WTC11 (cell line): ENCODE measurements around the gene A2ML1. TPM values are rescaled to one million over a fixed set of nuclear protein-coding genes. Genes with fewer than 3 reads are reported as not detected.
A peak's percentile ranks its signal among the peaks of the same experiment; 100 is the strongest.

ENCODE experiments used
- ATAC-seq: fragments of 200-7000 bp; cut with Tn5 transposase; 2 replicates; pipeline ENCODE4 v1.10.0; 2021; ENCODE audit warnings: mild to moderate bottlenecking, moderate library complexity
- CTCF ChIA-PET: fragments of 300-600 bp; sonication (Branson Sonifier 250); formaldehyde crosslinking; loops from one replicate; lab custom pipeline; 2021; ENCODE audit warnings: antibody characterized with exemption; lab: Charles Lee
- POLR2A ChIA-PET: fragments of 350-600 bp; sonication (Branson Sonifier 250); formaldehyde crosslinking; loops from one replicate; lab custom pipeline; 2021; ENCODE audit warnings: antibody characterized with exemption; lab: Charles Lee
- DNase-seq: peaks from one replicate; pipeline ENCODE4 v3.0.0; 2021; ENCODE audit warnings: low spot score
- H3K27ac Mint-ChIP-seq: 2 replicates; pipeline ENCODE4 v1.8.0; 2021; ENCODE audit warnings: mixed read lengths
- H3K27me3 Mint-ChIP-seq: 2 replicates; pipeline ENCODE4 v1.8.0; 2021; ENCODE audit warnings: low read depth, mild to moderate bottlenecking, moderate library complexity, mixed read lengths
- H3K36me3 Mint-ChIP-seq: 2 replicates; pipeline ENCODE4 v1.8.0; 2021; ENCODE audit warnings: mixed read lengths
- H3K4me1 Mint-ChIP-seq: 2 replicates; pipeline ENCODE4 v1.8.0; 2022; ENCODE audit warnings: mixed read lengths
- H3K4me3 Mint-ChIP-seq: 2 replicates; pipeline ENCODE4 v1.8.0; 2021; ENCODE audit warnings: mild to moderate bottlenecking, moderate library complexity, mixed read lengths
- H3K9me3 Mint-ChIP-seq: 2 replicates; pipeline ENCODE4 v1.8.0; 2021; ENCODE audit warnings: mixed read lengths
- EMX1 ChIP-seq: fragments of 250-450 bp; sonication (Bioruptor Pico); IDR thresholded peaks from 2 replicates; pipeline ENCODE4 v1.8.0; 2021; ENCODE audit warnings: mild to moderate bottlenecking
- NR1H2 ChIP-seq: sonication (generic); formaldehyde crosslinking; IDR thresholded peaks from 2 replicates; pipeline ENCODE4 v1.9.0; 2021; ENCODE audit warnings: mild to moderate bottlenecking, moderate library complexity, missing genetic modification reagents
- SP1 ChIP-seq: sonication (generic); formaldehyde crosslinking; conservative IDR thresholded peaks from 2 replicates; pipeline ENCODE4 v1.8.1; 2022; ENCODE audit warnings: missing genetic modification reagents
- TEAD1 ChIP-seq: sonication (generic); formaldehyde crosslinking; IDR thresholded peaks from 2 replicates; pipeline ENCODE4 v1.8.0; 2022; ENCODE audit warnings: mild to moderate bottlenecking, missing genetic modification reagents
- ZNF416 ChIP-seq: fragments of 250-450 bp; sonication (Bioruptor Pico); IDR thresholded peaks from 2 replicates; pipeline ENCODE4 v1.9.0; 2021; ENCODE audit warnings: mild to moderate bottlenecking, inconsistent platforms
- total RNA-seq: library from RNA; stranded (reverse); gene quantifications from 3 replicates; pipeline ENCODE4 v1.2.3, GENCODE V29; 2021
- TF ChIP-seq, protein P1 (sequence below): fragments of 250-450 bp; sonication (Bioruptor Pico); IDR thresholded peaks from 2 replicates; pipeline ENCODE4 v1.9.0; 2021; ENCODE audit warnings: mild to moderate bottlenecking
- TF ChIP-seq, protein P2 (sequence below): sonication (generic); formaldehyde crosslinking; IDR thresholded peaks from 2 replicates; pipeline ENCODE4 v1.8.1; 2022; ENCODE audit warnings: mild to moderate bottlenecking, missing genetic modification reagents, moderate library complexity, borderline replicate concordance
- TF ChIP-seq, protein P3 (sequence below): sonication (generic); formaldehyde crosslinking; IDR thresholded peaks from 2 replicates; pipeline ENCODE4 v1.8.1; 2023; ENCODE audit warnings: mild to moderate bottlenecking, moderate library complexity, missing genetic modification reagents
- TF ChIP-seq, protein P4 (sequence below): fragments of 200-600 bp; IDR thresholded peaks from 2 replicates; pipeline ENCODE4 v1.8.0; 2022; ENCODE audit warnings: antibody characterized with exemption
- TF ChIP-seq, protein P5 (sequence below): sonication (generic); formaldehyde crosslinking; IDR thresholded peaks from 2 replicates; pipeline ENCODE4 v1.8.1; 2023; ENCODE audit warnings: mild to moderate bottlenecking, missing genetic modification reagents, moderate library complexity
- TF ChIP-seq, protein P6 (sequence below): sonication (generic); formaldehyde crosslinking; conservative IDR thresholded peaks from 2 replicates; pipeline ENCODE4 v1.8.1; 2022; ENCODE audit warnings: mild to moderate bottlenecking, missing genetic modification reagents
- TF ChIP-seq, protein P7 (sequence below): sonication (generic); formaldehyde crosslinking; IDR thresholded peaks from 2 replicates; pipeline ENCODE4 v1.8.0; 2022; ENCODE audit warnings: mild to moderate bottlenecking, missing genetic modification reagents

A2ML1 gene
- total RNA-seq, 1 experiment from 2014 or later = 10.5 TPM

DNA sequence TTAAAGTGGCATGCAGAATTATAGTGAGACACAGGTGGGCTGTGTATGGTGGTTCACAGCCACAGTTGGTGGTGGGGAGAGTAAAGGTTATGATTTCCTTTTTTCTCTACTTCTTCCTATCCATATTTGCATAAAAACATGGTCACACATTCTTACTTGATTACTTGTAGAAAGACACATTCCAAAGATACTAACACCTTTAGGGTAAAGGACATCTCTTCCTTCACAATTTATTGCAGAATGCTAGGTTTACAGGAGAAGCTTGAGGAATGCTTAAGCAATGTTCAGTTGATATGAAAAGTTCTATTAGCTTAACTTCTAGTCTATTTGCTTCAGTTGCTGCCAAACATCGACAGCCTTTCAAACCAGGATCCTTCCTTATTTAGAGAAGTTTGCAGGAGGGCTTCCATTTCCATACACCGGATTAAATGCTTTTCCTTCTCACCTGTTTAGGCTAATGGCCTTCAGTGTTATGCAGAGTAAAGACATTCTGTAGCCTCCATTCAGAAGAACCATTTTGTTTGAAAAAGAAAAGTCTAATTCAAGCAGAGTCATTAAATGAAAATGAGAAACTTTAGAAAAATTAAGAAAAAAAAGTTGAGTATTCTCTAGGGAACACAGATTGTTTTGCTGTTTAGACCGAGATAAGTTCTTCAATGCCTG, 89.3 kb downstream of the A2ML1 start:
- peak; percentile 31 for ATAC-seq
- TF ChIP-seq, protein P1, sequence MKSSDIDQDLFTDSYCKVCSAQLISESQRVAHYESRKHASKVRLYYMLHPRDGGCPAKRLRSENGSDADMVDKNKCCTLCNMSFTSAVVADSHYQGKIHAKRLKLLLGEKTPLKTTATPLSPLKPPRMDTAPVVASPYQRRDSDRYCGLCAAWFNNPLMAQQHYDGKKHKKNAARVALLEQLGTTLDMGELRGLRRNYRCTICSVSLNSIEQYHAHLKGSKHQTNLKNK (CRISPR knock-in tag) = peak; percentile 73; the same call in 1 of the 2 replicates
- TF ChIP-seq ZNF416 (CRISPR knock-in tag) = 0 out of 2 replicates have a peak, but pooled peaks have one; percentile 37
- TF ChIP-seq SP1 (CRISPR knock-in tag) = peak; percentile 36; the same call in 1 of the 2 replicates
- peak; percentile 63 for TF ChIP-seq TEAD1 (CRISPR knock-in tag)
- TF ChIP-seq, protein P2, sequence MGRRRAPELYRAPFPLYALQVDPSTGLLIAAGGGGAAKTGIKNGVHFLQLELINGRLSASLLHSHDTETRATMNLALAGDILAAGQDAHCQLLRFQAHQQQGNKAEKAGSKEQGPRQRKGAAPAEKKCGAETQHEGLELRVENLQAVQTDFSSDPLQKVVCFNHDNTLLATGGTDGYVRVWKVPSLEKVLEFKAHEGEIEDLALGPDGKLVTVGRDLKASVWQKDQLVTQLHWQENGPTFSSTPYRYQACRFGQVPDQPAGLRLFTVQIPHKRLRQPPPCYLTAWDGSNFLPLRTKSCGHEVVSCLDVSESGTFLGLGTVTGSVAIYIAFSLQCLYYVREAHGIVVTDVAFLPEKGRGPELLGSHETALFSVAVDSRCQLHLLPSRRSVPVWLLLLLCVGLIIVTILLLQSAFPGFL (CRISPR knock-in tag) = no peak
- H3K27ac Mint-ChIP-seq = peak overlapping the region; percentile 99
- H3K4me1 Mint-ChIP-seq = peaks cover 57% of the 10 kb centered on the region
- H3K36me3 Mint-ChIP-seq = no peaks in the 10 kb centered on the region
- H3K27me3 Mint-ChIP-seq = no peaks in the 10 kb centered on the region
- H3K9me3 Mint-ChIP-seq = no peaks in the 10 kb centered on the region
- ChIA-PET CTCF (interaction anchor here (1.0 to 4.7 kb wide), 4 partner anchors 21 to 219 kb away, joined by 3 to 28 read pairs (median 8); partner anchors contain the start of gene M6PR), POLR2A (no interaction called here)
- DNase-seq = no peak
- H3K4me3 Mint-ChIP-seq = peak overlapping the region; percentile 91

DNA sequence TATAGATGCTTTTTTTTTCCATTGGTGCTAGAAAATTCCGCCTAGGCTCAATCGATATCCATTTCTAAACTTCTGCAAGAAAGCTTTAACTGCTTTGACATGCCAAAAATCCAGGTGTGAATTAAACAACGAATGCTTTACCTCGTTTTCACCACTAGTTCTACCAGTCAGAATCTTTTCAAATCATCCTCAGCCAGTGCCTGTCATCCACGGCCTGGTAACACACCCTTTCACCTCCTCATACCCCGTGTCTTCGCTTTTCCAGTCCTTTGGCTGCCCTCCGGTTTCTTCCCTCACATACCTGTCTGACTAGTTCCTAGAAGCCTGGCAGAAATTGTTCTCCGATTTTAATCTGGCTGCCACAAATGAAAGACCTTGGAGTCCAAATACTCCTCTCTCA, 90.5 kb downstream of the A2ML1 start:
- Mint-ChIP-seq H3K27me3 (no peaks in the 10 kb centered on the region), H3K4me3 (peak overlapping the region; percentile 91), H3K4me1 (peaks cover 46% of the 10 kb centered on the region), H3K9me3 (no peaks in the 10 kb centered on the region), H3K36me3 (no peaks in the 10 kb centered on the region), H3K27ac (peak overlapping the region; percentile 99)
- peak; percentile 38 for DNase-seq
- ChIA-PET POLR2A (interaction anchor here (0.6 to 3.2 kb wide), 3 partner anchors 22 to 53 kb away, joined by 3 to 16 read pairs (median 4); partner anchors contain the start of gene M6PR), CTCF (interaction anchor here (0.6 to 4.7 kb wide), 6 partner anchors 23 to 256 kb away, joined by 3 to 28 read pairs (median 5); partner anchors contain the start of gene M6PR)
- peak; percentile 14 for ATAC-seq
- TF ChIP-seq, protein P3, sequence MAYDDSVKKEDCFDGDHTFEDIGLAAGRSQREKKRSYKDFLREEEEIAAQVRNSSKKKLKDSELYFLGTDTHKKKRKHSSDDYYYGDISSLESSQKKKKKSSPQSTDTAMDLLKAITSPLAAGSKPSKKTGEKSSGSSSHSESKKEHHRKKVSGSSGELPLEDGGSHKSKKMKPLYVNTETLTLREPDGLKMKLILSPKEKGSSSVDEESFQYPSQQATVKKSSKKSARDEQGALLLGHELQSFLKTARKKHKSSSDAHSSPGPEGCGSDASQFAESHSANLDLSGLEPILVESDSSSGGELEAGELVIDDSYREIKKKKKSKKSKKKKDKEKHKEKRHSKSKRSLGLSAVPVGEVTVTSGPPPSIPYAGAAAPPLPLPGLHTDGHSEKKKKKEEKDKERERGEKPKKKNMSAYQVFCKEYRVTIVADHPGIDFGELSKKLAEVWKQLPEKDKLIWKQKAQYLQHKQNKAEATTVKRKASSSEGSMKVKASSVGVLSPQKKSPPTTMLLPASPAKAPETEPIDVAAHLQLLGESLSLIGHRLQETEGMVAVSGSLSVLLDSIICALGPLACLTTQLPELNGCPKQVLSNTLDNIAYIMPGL (CRISPR knock-in tag) = no peak
- TF ChIP-seq, protein P4, sequence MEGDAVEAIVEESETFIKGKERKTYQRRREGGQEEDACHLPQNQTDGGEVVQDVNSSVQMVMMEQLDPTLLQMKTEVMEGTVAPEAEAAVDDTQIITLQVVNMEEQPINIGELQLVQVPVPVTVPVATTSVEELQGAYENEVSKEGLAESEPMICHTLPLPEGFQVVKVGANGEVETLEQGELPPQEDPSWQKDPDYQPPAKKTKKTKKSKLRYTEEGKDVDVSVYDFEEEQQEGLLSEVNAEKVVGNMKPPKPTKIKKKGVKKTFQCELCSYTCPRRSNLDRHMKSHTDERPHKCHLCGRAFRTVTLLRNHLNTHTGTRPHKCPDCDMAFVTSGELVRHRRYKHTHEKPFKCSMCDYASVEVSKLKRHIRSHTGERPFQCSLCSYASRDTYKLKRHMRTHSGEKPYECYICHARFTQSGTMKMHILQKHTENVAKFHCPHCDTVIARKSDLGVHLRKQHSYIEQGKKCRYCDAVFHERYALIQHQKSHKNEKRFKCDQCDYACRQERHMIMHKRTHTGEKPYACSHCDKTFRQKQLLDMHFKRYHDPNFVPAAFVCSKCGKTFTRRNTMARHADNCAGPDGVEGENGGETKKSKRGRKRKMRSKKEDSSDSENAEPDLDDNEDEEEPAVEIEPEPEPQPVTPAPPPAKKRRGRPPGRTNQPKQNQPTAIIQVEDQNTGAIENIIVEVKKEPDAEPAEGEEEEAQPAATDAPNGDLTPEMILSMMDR = peak; percentile 20; the same call in 1 of the 2 replicates

DNA sequence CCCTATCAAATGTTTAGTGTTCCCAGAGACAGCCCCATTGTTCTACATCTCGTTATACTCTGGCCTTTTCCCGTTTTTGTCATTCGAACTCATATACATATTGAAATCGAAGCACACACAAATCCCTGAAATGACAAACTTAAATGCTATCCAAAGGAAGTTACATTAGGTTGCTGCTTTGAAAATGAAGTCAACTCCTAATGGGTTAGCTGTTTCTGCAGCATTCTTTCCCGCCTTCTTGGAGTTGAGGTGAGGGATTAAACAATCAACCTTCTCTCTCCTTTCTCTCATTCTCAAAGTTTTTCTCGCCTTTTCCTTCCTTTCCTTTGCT, 91.2 kb downstream of the A2ML1 start:
- CTCF ChIA-PET = interaction anchor here (0.9 to 4.7 kb wide), 6 partner anchors 23 to 232 kb away, joined by 4 to 28 read pairs (median 8); partner anchors contain the start of gene M6PR
- no peaks in the 10 kb centered on the region for H3K9me3 Mint-ChIP-seq
- H3K27ac Mint-ChIP-seq = peak overlapping the region; percentile 99
- no peak for ATAC-seq
- TF ChIP-seq NR1H2 (CRISPR knock-in tag) (no peak), EMX1 (0 out of 2 replicates have a peak, but pooled peaks have one; percentile 62)
- TF ChIP-seq, protein P5, sequence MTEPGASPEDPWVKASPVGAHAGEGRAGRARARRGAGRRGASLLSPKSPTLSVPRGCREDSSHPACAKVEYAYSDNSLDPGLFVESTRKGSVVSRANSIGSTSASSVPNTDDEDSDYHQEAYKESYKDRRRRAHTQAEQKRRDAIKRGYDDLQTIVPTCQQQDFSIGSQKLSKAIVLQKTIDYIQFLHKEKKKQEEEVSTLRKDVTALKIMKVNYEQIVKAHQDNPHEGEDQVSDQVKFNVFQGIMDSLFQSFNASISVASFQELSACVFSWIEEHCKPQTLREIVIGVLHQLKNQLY (CRISPR knock-in tag) = no peak
- TF ChIP-seq, protein P6, sequence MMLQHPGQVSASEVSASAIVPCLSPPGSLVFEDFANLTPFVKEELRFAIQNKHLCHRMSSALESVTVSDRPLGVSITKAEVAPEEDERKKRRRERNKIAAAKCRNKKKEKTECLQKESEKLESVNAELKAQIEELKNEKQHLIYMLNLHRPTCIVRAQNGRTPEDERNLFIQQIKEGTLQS (CRISPR knock-in tag) = no peak
- TF ChIP-seq, protein P7, sequence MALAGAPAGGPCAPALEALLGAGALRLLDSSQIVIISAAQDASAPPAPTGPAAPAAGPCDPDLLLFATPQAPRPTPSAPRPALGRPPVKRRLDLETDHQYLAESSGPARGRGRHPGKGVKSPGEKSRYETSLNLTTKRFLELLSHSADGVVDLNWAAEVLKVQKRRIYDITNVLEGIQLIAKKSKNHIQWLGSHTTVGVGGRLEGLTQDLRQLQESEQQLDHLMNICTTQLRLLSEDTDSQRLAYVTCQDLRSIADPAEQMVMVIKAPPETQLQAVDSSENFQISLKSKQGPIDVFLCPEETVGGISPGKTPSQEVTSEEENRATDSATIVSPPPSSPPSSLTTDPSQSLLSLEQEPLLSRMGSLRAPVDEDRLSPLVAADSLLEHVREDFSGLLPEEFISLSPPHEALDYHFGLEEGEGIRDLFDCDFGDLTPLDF (CRISPR knock-in tag) = no peak
- H3K36me3 Mint-ChIP-seq = peaks cover 4% of the 10 kb centered on the region
- peak overlapping the region; percentile 91 for H3K4me3 Mint-ChIP-seq
- POLR2A ChIA-PET = interaction anchor here (0.8 to 3.2 kb wide), 4 partner anchors 9 to 216 kb away, joined by 3 to 16 read pairs (median 4); partner anchors contain the start of genes M6PR and RIMKLB
- no peaks in the 10 kb centered on the region for H3K27me3 Mint-ChIP-seq
- H3K4me1 Mint-ChIP-seq = peaks cover 46% of the 10 kb centered on the region
- no peak for DNase-seq
